Measurements from ENCODE around the gene GAS2L3.

- no peak for TF ChIP-seq CTCF (IDR thresholded peaks at IDR 0.05)
- TF ChIP-seq EP300 (IDR thresholded peaks at IDR 0.05), result no peak
- no peak for TF ChIP-seq POLR2A (IDR thresholded peaks at IDR 0.05; ENCODE audit: low read depth)
- TF ChIP-seq POLR2AphosphoS5 (IDR thresholded peaks at IDR 0.05), result no peak
These were observed 43.6 kb upstream of the GAS2L3 start for GRCh38 chr12:100529756-100530350.

Measured in esophagus muscularis mucosa (tissue), 4 donors.